Measurements from ENCODE around the gene TOX2. TPM values are rescaled to one million over a fixed set of nuclear protein-coding genes. Genes with fewer than 3 reads are reported as not detected.

Gene TOX2
- polyA plus RNA-seq, 3 donors = 0.39 to 0.56 (median 0.47) TPM

DNA sequence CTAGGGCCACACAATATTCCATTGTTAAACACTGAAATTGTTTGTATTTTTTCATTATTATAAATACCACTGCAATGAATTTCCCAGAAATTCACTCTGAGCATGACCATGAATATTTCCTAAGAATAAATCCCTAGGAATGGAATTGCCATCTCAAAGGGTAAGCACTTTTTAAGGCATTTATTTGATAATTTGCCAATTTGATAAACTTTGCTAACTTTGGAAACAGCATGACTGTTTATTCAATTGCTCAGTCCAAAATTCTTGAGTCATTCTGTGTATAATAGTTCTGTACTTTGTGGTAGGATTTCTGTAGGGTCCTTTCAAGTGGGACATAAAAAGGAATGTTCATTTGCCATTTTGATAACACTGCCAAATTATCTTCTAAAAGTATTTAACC is 44.2 kb upstream of the TOX2 start:
- intact Hi-C loops (cut with micrococcal nuclease) = no loop called here
- no peaks in the 10 kb centered on the region for H3K9me3 ChIP-seq (replicated peaks in 1 of 2; ENCODE audit: control insufficient read depth in 1 of 2, insufficient read depth in 1 of 2, low read length in 2 of 2)
- no peaks in the 10 kb centered on the region for H4K20me1 ChIP-seq (ENCODE audit: insufficient read depth, low read length)
- no peak overlapping the region for H3K9ac ChIP-seq (ENCODE audit: insufficient read depth, low read length, poor library complexity, severe bottlenecking)
- no peaks in the 10 kb centered on the region for H3K79me2 ChIP-seq (ENCODE audit: insufficient read depth, low read length)
- H3K27me3 ChIP-seq (ENCODE audit: control insufficient read depth in 2 of 2, insufficient read depth in 2 of 2, low read length in 2 of 2) = no peaks in the 10 kb centered on the region
- TF ChIP-seq, protein P1, sequence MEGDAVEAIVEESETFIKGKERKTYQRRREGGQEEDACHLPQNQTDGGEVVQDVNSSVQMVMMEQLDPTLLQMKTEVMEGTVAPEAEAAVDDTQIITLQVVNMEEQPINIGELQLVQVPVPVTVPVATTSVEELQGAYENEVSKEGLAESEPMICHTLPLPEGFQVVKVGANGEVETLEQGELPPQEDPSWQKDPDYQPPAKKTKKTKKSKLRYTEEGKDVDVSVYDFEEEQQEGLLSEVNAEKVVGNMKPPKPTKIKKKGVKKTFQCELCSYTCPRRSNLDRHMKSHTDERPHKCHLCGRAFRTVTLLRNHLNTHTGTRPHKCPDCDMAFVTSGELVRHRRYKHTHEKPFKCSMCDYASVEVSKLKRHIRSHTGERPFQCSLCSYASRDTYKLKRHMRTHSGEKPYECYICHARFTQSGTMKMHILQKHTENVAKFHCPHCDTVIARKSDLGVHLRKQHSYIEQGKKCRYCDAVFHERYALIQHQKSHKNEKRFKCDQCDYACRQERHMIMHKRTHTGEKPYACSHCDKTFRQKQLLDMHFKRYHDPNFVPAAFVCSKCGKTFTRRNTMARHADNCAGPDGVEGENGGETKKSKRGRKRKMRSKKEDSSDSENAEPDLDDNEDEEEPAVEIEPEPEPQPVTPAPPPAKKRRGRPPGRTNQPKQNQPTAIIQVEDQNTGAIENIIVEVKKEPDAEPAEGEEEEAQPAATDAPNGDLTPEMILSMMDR (IDR thresholded peaks at IDR 0.05) = no peak
- Mint-ChIP-seq H3K9me3 (peaks cover 0 to 2% (median 0%) of the 10 kb centered on the region in 7 donors), H3K4me1 (no peaks in the 10 kb centered on the region), H3K27me3 (ENCODE audit: low read depth in 3 of 3) (peaks cover 14 to 28% (median 21%) of the 10 kb centered on the region in 3 donors), H3K27ac (no peak overlapping the region), H3K4me3 (no peak overlapping the region), H3K36me3 (no peaks in the 10 kb centered on the region)
- no peak overlapping the region for H3K4me2 ChIP-seq (replicated peaks; ENCODE audit: extremely low read depth, low read length, poor library complexity, severe bottlenecking)
- H3K36me3 ChIP-seq (replicated peaks in 1 of 2; ENCODE audit: control insufficient read depth in 1 of 2, insufficient read depth in 2 of 2, low read length in 2 of 2) = no peaks in the 10 kb centered on the region
- H3K4me3 ChIP-seq (replicated peaks in 1 of 3; ENCODE audit: low read depth in 2 of 3, low read length in 3 of 3) = no peak overlapping the region
- no peak overlapping the region for H3K27ac ChIP-seq (ENCODE audit: low read depth in 1 of 2, low read length in 2 of 2)
- H2AFZ ChIP-seq (ENCODE audit: insufficient read depth, low read depth, low read length, poor library complexity, severe bottlenecking) = no peak overlapping the region
- H3K4me1 ChIP-seq (ENCODE audit: control insufficient read depth in 1 of 2, insufficient read depth in 2 of 2, low read length in 2 of 2) = no peaks in the 10 kb centered on the region
- no peak for DNase-seq

DNA sequence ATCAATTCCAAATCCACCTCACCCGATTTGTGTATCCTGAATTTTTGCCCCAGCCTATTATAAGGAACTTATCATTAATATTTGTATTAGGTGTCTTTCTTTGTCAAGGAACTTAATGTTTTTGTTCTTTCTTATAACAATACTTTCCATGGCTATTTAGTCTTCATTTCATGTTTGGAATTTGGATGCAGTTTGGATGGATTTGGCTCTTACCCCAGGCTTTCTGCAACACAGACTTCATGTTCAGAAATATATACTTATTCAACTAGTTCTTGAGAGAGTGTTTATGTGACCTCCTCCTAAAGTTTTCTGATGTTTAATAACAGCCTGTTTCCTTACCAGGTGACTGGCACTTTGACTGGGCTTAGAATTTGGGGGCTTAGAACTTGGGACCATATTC is 35.9 kb upstream of the TOX2 start:
- Histone ChIP-seq H3K4me2 (replicated peaks; ENCODE audit: extremely low read depth, low read length, poor library complexity, severe bottlenecking) (no peak overlapping the region), H2AFZ (ENCODE audit: insufficient read depth, low read depth, low read length, poor library complexity, severe bottlenecking) (no peak overlapping the region), H3K9ac (ENCODE audit: insufficient read depth, low read length, poor library complexity, severe bottlenecking) (no peak overlapping the region), H3K9me3 (replicated peaks in 1 of 2; ENCODE audit: control insufficient read depth in 1 of 2, insufficient read depth in 1 of 2, low read length in 2 of 2) (no peaks in the 10 kb centered on the region), H3K79me2 (ENCODE audit: insufficient read depth, low read length) (no peaks in the 10 kb centered on the region), H3K27ac (ENCODE audit: low read depth in 1 of 2, low read length in 2 of 2) (no peak overlapping the region), H3K4me3 (replicated peaks in 1 of 3; ENCODE audit: low read depth in 2 of 3, low read length in 3 of 3) (no peak overlapping the region), H4K20me1 (ENCODE audit: insufficient read depth, low read length) (no peaks in the 10 kb centered on the region), H3K27me3 (ENCODE audit: control insufficient read depth in 2 of 2, insufficient read depth in 2 of 2, low read length in 2 of 2) (peaks cover 9 to 13% of the 10 kb centered on the region in 2 donors), H3K4me1 (ENCODE audit: control insufficient read depth in 1 of 2, insufficient read depth in 2 of 2, low read length in 2 of 2) (no peaks in the 10 kb centered on the region), H3K36me3 (replicated peaks in 1 of 2; ENCODE audit: control insufficient read depth in 1 of 2, insufficient read depth in 2 of 2, low read length in 2 of 2) (no peaks in the 10 kb centered on the region)
- TF ChIP-seq, protein P1 (IDR thresholded peaks at IDR 0.05) = no peak
- no peak for DNase-seq
- intact Hi-C loops (cut with micrococcal nuclease) = no loop called here
- no peaks in the 10 kb centered on the region for H3K36me3 Mint-ChIP-seq
- no peaks in the 10 kb centered on the region for H3K4me1 Mint-ChIP-seq
- no peak overlapping the region for H3K4me3 Mint-ChIP-seq
- no peak overlapping the region for H3K27ac Mint-ChIP-seq
- WGBS (ENCODE audit: insufficient coverage) = no CpG with 5 or more reads among the region's 1 CpG
- H3K27me3 Mint-ChIP-seq (ENCODE audit: low read depth in 3 of 3) = peaks cover 18 to 46% (median 36%) of the 10 kb centered on the region in 3 donors
- peaks cover 0 to 7% (median 2%) of the 10 kb centered on the region in 7 donors for H3K9me3 Mint-ChIP-seq
